DND-41 (cell line): Measurements from ENCODE around the gene GPC3.

Experiments used
- ATAC-seq: fragments of 200-7000 bp; cut with Tn5 transposase; 3 replicates; pipeline ENCODE4 v1.9.1; 2021; ENCODE audit warnings: low read depth; ENCODE audit not compliant: insufficient read depth
- DNase-seq: peaks from one replicate; pipeline ENCODE4 v3.0.0-alpha.2; 2020
- H2AFZ ChIP-seq: 2 replicates; pipeline ENCODE4 v1.6.0; 2012; ENCODE audit warnings: low read depth, low read length
- H3K27ac ChIP-seq: 2 replicates; pipeline ENCODE4 v1.5.1; 2012; ENCODE audit warnings: low read length, inconsistent platforms
- H3K27me3 ChIP-seq: fragments of 200-600 bp; sonication (generic); 2 replicates; pipeline ENCODE4 v1.6.0; 2012; ENCODE audit warnings: low read length, mild to moderate bottlenecking, inconsistent platforms; ENCODE audit not compliant: insufficient read depth, poor library complexity
- H3K36me3 ChIP-seq: 2 replicates; pipeline ENCODE4 v1.5.1; 2012; ENCODE audit warnings: low read length, inconsistent platforms; ENCODE audit not compliant: insufficient read depth
- H3K4me1 ChIP-seq: 2 replicates; pipeline ENCODE4 v1.5.1; 2012; ENCODE audit warnings: mild to moderate bottlenecking, low read length; ENCODE audit not compliant: insufficient read depth
- H3K4me2 ChIP-seq: 2 replicates; pipeline ENCODE4 v1.6.0; 2012; ENCODE audit warnings: mild to moderate bottlenecking, moderate library complexity, low read length, inconsistent platforms; ENCODE audit not compliant: insufficient read depth
- H3K4me3 ChIP-seq, 2 experiments: fragments of 200-600 bp in 1 of 2; shearing (Covaris generic) in 1 of 2; 2 replicates each; pipeline ENCODE4 v1.5.1; 2012 to 2016; ENCODE audit warnings: inconsistent platforms in 2 of 2, low read length in 2 of 2, mild to moderate bottlenecking in 2 of 2, low read depth in 1 of 2, moderate library complexity in 1 of 2
- H3K79me2 ChIP-seq: 2 replicates; pipeline ENCODE4 v1.6.0; 2012; ENCODE audit warnings: low read length, inconsistent platforms; ENCODE audit not compliant: insufficient read depth
- H3K9ac ChIP-seq: 2 replicates; pipeline ENCODE4 v1.6.0; 2012; ENCODE audit warnings: low read depth, mild to moderate bottlenecking, inconsistent platforms, low read length, moderate library complexity
- H3K9me3 ChIP-seq: 2 replicates; pipeline ENCODE4 v1.5.1; 2012; ENCODE audit warnings: low read length, moderate library complexity, mild to moderate bottlenecking, inconsistent platforms; ENCODE audit not compliant: insufficient read depth, severe bottlenecking
- H4K20me1 ChIP-seq: 2 replicates; pipeline ENCODE4 v1.6.0; 2012; ENCODE audit warnings: low read length; ENCODE audit not compliant: insufficient read depth
- EZH2 ChIP-seq: IDR thresholded peaks from 3 replicates; pipeline ENCODE4 v1.6.1; 2012; ENCODE audit warnings: borderline replicate concordance, low read depth, mild to moderate bottlenecking, moderate library complexity, low read length, inconsistent platforms; ENCODE audit not compliant: severe bottlenecking
- TF ChIP-seq, protein P1 (sequence below): IDR thresholded peaks from 2 replicates; pipeline ENCODE4 v1.5.1; 2012; ENCODE audit warnings: borderline replicate concordance, low read length, moderate library complexity, mild to moderate bottlenecking; ENCODE audit not compliant: poor library complexity, severe bottlenecking; ENCODE audit errors: extremely low read depth

GPC3 gene

DNA sequence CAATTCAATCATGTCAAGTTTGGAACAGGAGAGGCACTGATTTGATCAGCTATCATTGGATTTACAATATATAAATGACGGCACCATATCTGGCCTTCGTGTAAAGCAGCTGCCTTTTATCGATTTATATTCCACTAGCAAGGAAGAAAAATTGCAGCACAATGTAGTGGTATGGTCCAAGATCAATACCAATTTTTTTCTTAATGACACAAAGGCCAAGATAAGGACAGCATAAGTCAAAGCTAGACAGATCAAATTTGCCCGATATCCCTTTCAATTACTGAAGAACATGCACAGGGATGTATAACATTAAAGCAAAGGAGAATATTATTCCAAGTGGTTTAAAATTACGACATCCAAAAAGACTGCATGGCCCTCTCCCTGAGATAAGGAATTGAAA lies 167.4 kb downstream of the GPC3 start:
- TF ChIP-seq, protein P1, sequence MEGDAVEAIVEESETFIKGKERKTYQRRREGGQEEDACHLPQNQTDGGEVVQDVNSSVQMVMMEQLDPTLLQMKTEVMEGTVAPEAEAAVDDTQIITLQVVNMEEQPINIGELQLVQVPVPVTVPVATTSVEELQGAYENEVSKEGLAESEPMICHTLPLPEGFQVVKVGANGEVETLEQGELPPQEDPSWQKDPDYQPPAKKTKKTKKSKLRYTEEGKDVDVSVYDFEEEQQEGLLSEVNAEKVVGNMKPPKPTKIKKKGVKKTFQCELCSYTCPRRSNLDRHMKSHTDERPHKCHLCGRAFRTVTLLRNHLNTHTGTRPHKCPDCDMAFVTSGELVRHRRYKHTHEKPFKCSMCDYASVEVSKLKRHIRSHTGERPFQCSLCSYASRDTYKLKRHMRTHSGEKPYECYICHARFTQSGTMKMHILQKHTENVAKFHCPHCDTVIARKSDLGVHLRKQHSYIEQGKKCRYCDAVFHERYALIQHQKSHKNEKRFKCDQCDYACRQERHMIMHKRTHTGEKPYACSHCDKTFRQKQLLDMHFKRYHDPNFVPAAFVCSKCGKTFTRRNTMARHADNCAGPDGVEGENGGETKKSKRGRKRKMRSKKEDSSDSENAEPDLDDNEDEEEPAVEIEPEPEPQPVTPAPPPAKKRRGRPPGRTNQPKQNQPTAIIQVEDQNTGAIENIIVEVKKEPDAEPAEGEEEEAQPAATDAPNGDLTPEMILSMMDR = no peak
- TF ChIP-seq EZH2 = no peak
- Histone ChIP-seq H3K4me1 (no peaks in the 10 kb centered on the region), H3K9ac (no peak overlapping the region), H3K36me3 (no peaks in the 10 kb centered on the region), H3K27ac (no peak overlapping the region), H4K20me1 (no peaks in the 10 kb centered on the region), H3K9me3 (no peaks in the 10 kb centered on the region), H3K4me3 (no peak overlapping the region), H3K4me2 (no peak overlapping the region), H3K27me3 (no peaks in the 10 kb centered on the region), H3K79me2 (no peaks in the 10 kb centered on the region), H2AFZ (no peak overlapping the region)
- ATAC-seq = no peak
- DNase-seq = no peak

- no peak overlapping the region for H2AFZ ChIP-seq
- H3K9ac ChIP-seq = no peak overlapping the region
- H3K4me2 ChIP-seq = no peak overlapping the region
- no peak for ATAC-seq
- no peaks in the 10 kb centered on the region for H4K20me1 ChIP-seq
- no peaks in the 10 kb centered on the region for H3K9me3 ChIP-seq
- H3K27me3 ChIP-seq = no peaks in the 10 kb centered on the region
- no peak overlapping the region for H3K27ac ChIP-seq
- TF ChIP-seq, protein P1 = no peak
- TF ChIP-seq EZH2 = no peak
- no peak overlapping the region for H3K4me3 ChIP-seq
- H3K36me3 ChIP-seq = no peaks in the 10 kb centered on the region
- no peaks in the 10 kb centered on the region for H3K4me1 ChIP-seq
- DNase-seq = no peak
- H3K79me2 ChIP-seq = no peaks in the 10 kb centered on the region
Measured at GRCh38 chrX:133815496-133815895, 169.9 kb downstream of the GPC3 start.

DNA sequence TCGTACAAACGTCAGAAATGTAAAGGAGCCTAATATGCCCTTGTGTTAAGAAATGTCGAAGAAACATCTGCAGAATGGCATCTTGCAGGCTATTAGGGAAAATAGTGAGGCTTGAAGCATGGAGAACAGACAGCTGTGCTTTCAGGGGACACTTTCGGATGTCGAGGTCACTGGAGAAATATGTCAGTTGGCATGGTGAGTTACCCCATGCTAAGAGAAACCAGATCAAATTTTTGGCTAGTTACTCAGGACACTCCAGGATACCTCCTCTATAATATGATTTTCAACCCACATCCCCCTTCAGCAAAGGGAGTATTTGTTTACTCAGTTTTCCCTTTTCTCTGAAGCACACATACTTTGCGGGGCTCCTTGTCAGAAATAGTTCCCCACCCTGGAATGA lies 171.4 kb downstream of the GPC3 start:
- DNase-seq = no peak
- Histone ChIP-seq H4K20me1 (no peaks in the 10 kb centered on the region), H3K27ac (no peak overlapping the region), H3K9ac (no peak overlapping the region), H3K36me3 (no peaks in the 10 kb centered on the region), H3K27me3 (no peaks in the 10 kb centered on the region), H2AFZ (no peak overlapping the region), H3K4me1 (no peaks in the 10 kb centered on the region), H3K9me3 (no peaks in the 10 kb centered on the region), H3K79me2 (no peaks in the 10 kb centered on the region), H3K4me2 (no peak overlapping the region), H3K4me3 (no peak overlapping the region)
- ATAC-seq = no peak
- TF ChIP-seq EZH2 = no peak
- TF ChIP-seq, protein P1 = no peak

DNA sequence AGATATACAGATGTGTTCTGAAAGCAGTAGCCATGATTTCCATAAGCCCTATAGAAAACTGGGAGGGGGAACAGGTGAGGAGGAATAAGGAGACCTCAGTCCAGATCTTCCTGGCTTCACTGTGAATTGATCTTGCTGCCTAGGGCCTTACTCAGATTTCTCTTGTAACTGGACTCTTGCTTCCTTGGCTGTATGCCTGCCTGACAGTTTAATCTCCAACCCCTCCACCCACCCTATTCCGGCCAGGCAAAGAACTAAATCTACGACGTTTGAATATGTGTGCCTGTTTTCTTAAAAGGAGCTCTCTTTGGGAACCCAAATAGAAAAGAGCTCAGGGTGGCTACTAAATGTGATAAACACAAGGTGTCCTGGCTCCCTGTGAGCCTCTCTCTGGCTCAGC lies 173.0 kb downstream of the GPC3 start:
- Histone ChIP-seq H3K27ac (no peak overlapping the region), H3K4me1 (no peaks in the 10 kb centered on the region), H3K4me2 (no peak overlapping the region), H3K36me3 (no peaks in the 10 kb centered on the region), H2AFZ (no peak overlapping the region), H4K20me1 (no peaks in the 10 kb centered on the region), H3K9ac (no peak overlapping the region), H3K79me2 (no peaks in the 10 kb centered on the region), H3K4me3 (no peak overlapping the region), H3K9me3 (no peaks in the 10 kb centered on the region), H3K27me3 (no peaks in the 10 kb centered on the region)
- ATAC-seq (no peak), DNase-seq (no peak)
- TF ChIP-seq, protein P1 = no peak
- TF ChIP-seq EZH2 = no peak
